HepG2 (cell line): Measurements from ENCODE around the gene COX14. TPM values are rescaled to one million over a fixed set of nuclear protein-coding genes. Genes with fewer than 3 reads are reported as not detected.

ENCODE experiments used
- AHR ChIP-seq: IDR thresholded peaks from 2 replicates; pipeline ENCODE4 v1.6.1; 2018; ENCODE audit warnings: missing genetic modification reagents, missing compliant biosample characterization
- ARID3A ChIP-seq: IDR thresholded peaks from 2 replicates; pipeline ENCODE4 v1.6.1; 2012; ENCODE audit warnings: low read depth, low read length, improper control_type of control experiment
- ARID4A ChIP-seq: sonication (generic); formaldehyde crosslinking; IDR thresholded peaks from 2 replicates; pipeline ENCODE4 v1.5.0; 2020; ENCODE audit warnings: mild to moderate bottlenecking, missing genetic modification reagents, borderline replicate concordance
- ELF4 ChIP-seq: sonication (generic); formaldehyde crosslinking; IDR thresholded peaks from 2 replicates; pipeline ENCODE4 v1.5.0; 2020; ENCODE audit warnings: missing genetic modification reagents, mild to moderate bottlenecking, moderate library complexity, borderline replicate concordance
- HCFC1 ChIP-seq: fragments of 150-350 bp; IDR thresholded peaks from 2 replicates; pipeline ENCODE4 v1.6.1; 2014; ENCODE audit warnings: low read depth, low read length
- KDM4B ChIP-seq: sonication (generic); formaldehyde crosslinking; IDR thresholded peaks from 2 replicates; pipeline ENCODE4 v1.4.0; 2020; ENCODE audit warnings: missing genetic modification reagents
- MYC ChIP-seq: sonication (generic); formaldehyde crosslinking; IDR thresholded peaks from 2 replicates; pipeline ENCODE4 v1.9.0; 2021; ENCODE audit warnings: missing genetic modification reagents, borderline replicate concordance
- PAXIP1 ChIP-seq: sonication (generic); formaldehyde crosslinking; conservative IDR thresholded peaks from 2 replicates; pipeline ENCODE4 v1.4.0; 2020; ENCODE audit warnings: mild to moderate bottlenecking, missing genetic modification reagents, moderate library complexity
- PHF21A ChIP-seq: sonication (generic); formaldehyde crosslinking; IDR thresholded peaks from 2 replicates; pipeline ENCODE4 v1.5.0; 2020; ENCODE audit warnings: mild to moderate bottlenecking, missing genetic modification reagents
- POLR2AphosphoS2 ChIP-seq: IDR thresholded peaks from 2 replicates; pipeline ENCODE4 v1.6.1; 2011; ENCODE audit warnings: low read depth, low read length, improper control_type of control experiment
- RORA ChIP-seq: sonication (generic); formaldehyde crosslinking; IDR thresholded peaks from 2 replicates; pipeline ENCODE4 v1.5.0; 2020; ENCODE audit warnings: mild to moderate bottlenecking, missing genetic modification reagents, moderate library complexity
- SP2 ChIP-seq: sonication (generic); formaldehyde crosslinking; IDR thresholded peaks from 2 replicates; pipeline ENCODE4 v1.5.1; 2020; ENCODE audit warnings: mild to moderate bottlenecking, missing genetic modification reagents
- ZFP91 ChIP-seq: sonication (generic); formaldehyde crosslinking; IDR thresholded peaks from 2 replicates; pipeline ENCODE4 v1.9.0; 2022; ENCODE audit warnings: missing genetic modification reagents, mild to moderate bottlenecking, borderline replicate concordance
- ZNF549 ChIP-seq: sonication (generic); formaldehyde crosslinking; IDR thresholded peaks from 2 replicates; pipeline ENCODE4 v1.5.0; 2020; ENCODE audit warnings: missing genetic modification reagents
- ZNF572 ChIP-seq: sonication (generic); formaldehyde crosslinking; IDR thresholded peaks from 2 replicates; pipeline ENCODE4 v1.5.1; 2020; ENCODE audit warnings: mild to moderate bottlenecking, missing genetic modification reagents
- ZNF775 ChIP-seq: sonication (generic); formaldehyde crosslinking; IDR thresholded peaks from 2 replicates; pipeline ENCODE4 v1.4.0; 2020; ENCODE audit warnings: missing genetic modification reagents, mild to moderate bottlenecking, moderate library complexity, borderline replicate concordance
- ZSCAN25 ChIP-seq: sonication (generic); formaldehyde crosslinking; IDR thresholded peaks from 2 replicates; pipeline ENCODE4 v1.8.0; 2022; ENCODE audit warnings: mild to moderate bottlenecking, missing genetic modification reagents
- polyA plus RNA-seq, 8 experiments: library from polyadenylated mRNA; depleted of rRNA in 3 of 8; stranded (reverse) in 7 of 8; unstranded in 1 of 8; fragments of >200 nt; fragmentation: Illumina TruSeq in 4 of 8; extraction: Trizol in 4 of 8; gene quantifications; 2 replicates each; pipeline versions ENCODE4 v1.2.1 to v1.2.3, GENCODE V29; 2011 to 2016; ENCODE audit warnings: low read depth in 4 of 8, missing spikeins in 1 of 8, mixed read lengths in 1 of 8; ENCODE audit not compliant: insufficient read depth in 1 of 8
- total RNA-seq, 5 experiments: library from RNA; depleted of rRNA; stranded (reverse); fragments of >200 nt; fragmentation: Illumina TruSeq; extraction: Trizol; gene quantifications; 2 replicates each; pipeline ENCODE4 v1.2.3, GENCODE V29; 2016; ENCODE audit warnings: low read depth in 1 of 5

The COX14 gene
- total and polyA plus RNA-seq, 2 of the 13 experiments (the other 11 are each of a cell fraction or from before 2014, with no cell fraction given): 53.0 to 71.6 TPM

GRCh38 chr12:50084775-50085614 lies 27.0 kb upstream of the COX14 start, which contains the start of gene SMARCD1 (continued):
- TF ChIP-seq AHR (CRISPR knock-in tag): 0 out of 2 replicates have a peak, but pooled peaks have one; percentile 45
- peak; percentile 26; the same call in 1 of the 2 replicates for TF ChIP-seq PAXIP1
- TF ChIP-seq ARID4A: peak; percentile 74; the same call in 1 of the 2 replicates
- TF ChIP-seq MYC (CRISPR knock-in tag): peak; percentile 34; the same call in 1 of the 2 replicates
- peak; percentile 62; the same call in 1 of the 2 replicates for TF ChIP-seq PHF21A
- peak; percentile 56; the same call in 1 of the 2 replicates for TF ChIP-seq ZNF775 (CRISPR knock-in tag)
- no peak for TF ChIP-seq RORA (CRISPR knock-in tag)
- peak; percentile 44; the same call in 1 of the 2 replicates for TF ChIP-seq HCFC1
- peak; percentile 67; the same call in 1 of the 2 replicates for TF ChIP-seq KDM4B (CRISPR knock-in tag)
- peak; percentile 45; the same call in 1 of the 2 replicates for TF ChIP-seq SP2
- TF ChIP-seq ZNF572 (CRISPR knock-in tag): no peak
- TF ChIP-seq ZSCAN25 (CRISPR knock-in tag): peak; percentile 3; the same call in 1 of the 2 replicates
- TF ChIP-seq ZNF549 (CRISPR knock-in tag): no peak
- TF ChIP-seq ZFP91 (CRISPR knock-in tag): peak; percentile 57; the same call in 1 of the 2 replicates
- no peak for TF ChIP-seq POLR2AphosphoS2
- TF ChIP-seq ELF4 (CRISPR knock-in tag): no peak
- no peak for TF ChIP-seq ARID3A
